DND-41 (cell line): ENCODE results near the gene MYO16.

Experiments used
- EZH2 ChIP-seq: IDR thresholded peaks from 3 replicates; pipeline ENCODE4 v1.6.1; 2012; ENCODE audit warnings: borderline replicate concordance, low read depth, mild to moderate bottlenecking, moderate library complexity, low read length, inconsistent platforms; ENCODE audit not compliant: severe bottlenecking
- TF ChIP-seq, protein P1 (sequence below): IDR thresholded peaks from 2 replicates; pipeline ENCODE4 v1.5.1; 2012; ENCODE audit warnings: borderline replicate concordance, low read length, moderate library complexity, mild to moderate bottlenecking; ENCODE audit not compliant: poor library complexity, severe bottlenecking; ENCODE audit errors: extremely low read depth

- TF ChIP-seq, protein P1, sequence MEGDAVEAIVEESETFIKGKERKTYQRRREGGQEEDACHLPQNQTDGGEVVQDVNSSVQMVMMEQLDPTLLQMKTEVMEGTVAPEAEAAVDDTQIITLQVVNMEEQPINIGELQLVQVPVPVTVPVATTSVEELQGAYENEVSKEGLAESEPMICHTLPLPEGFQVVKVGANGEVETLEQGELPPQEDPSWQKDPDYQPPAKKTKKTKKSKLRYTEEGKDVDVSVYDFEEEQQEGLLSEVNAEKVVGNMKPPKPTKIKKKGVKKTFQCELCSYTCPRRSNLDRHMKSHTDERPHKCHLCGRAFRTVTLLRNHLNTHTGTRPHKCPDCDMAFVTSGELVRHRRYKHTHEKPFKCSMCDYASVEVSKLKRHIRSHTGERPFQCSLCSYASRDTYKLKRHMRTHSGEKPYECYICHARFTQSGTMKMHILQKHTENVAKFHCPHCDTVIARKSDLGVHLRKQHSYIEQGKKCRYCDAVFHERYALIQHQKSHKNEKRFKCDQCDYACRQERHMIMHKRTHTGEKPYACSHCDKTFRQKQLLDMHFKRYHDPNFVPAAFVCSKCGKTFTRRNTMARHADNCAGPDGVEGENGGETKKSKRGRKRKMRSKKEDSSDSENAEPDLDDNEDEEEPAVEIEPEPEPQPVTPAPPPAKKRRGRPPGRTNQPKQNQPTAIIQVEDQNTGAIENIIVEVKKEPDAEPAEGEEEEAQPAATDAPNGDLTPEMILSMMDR: peak; percentile 19
- TF ChIP-seq EZH2: no peak
Measured at GRCh38 chr13:109196948-109197347, 567.5 kb downstream of the MYO16 start.
